GM21515 (cell line): ENCODE results near the gene ACSM4.
"Not testable (repeated sequence)": the region's sequence is repeated elsewhere in the genome, so short reads cannot be mapped to it uniquely, and the experiment has no call there.

ENCODE experiments used
- ATAC-seq: cut with Tn5 transposase; IDR thresholded peaks from one replicate; pipeline ENCODE4 v1.9.1; 2021; ENCODE audit not compliant: unreplicated experiment

ACSM4 gene

GRCh38 chr12:7327918-7328317 lies 24.0 kb downstream of the ACSM4 start:
- no peak for ATAC-seq

DNA sequence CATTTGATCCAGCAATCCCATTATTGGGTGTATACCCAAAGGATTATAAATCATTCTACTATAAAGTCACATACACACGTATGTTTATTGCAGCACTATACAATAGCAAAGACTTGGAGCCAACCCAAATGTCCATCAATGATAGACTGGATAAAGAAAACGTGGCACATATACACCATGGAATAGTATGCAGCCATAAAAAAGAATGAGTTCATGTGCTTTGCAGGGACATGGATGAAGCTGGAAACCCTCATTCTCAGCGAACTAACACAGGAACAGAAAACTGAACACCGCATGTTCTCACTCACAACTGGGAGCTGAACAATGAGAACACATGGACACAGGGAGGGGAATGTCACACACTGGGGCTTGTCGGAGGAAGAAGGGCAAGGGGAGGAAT lies 33.9 kb downstream of the ACSM4 start:
- not testable (repeated sequence) for ATAC-seq

DNA sequence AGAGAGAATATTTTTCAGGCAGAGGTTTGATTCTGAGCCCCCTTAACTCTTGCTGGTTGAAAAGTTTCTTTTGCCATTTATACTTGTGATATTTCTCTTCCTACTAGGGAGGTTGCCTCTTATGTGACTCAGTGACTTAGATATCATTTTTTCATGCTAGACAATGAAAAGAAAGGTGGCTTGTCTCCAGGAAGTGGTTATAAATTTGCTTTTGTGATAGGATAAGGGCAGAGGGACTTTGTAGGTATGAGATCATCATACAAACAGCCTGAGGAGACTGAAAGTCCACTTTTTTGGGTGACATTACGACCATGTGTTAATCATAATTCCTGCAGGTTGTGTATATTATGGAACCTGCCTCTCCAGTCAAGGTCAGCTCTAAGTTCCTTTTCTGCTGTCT lies 35.8 kb downstream of the ACSM4 start:
- ATAC-seq, result no peak

- no peak for ATAC-seq
These were observed 41.1 kb downstream of the ACSM4 start for GRCh38 chr12:7344833-7345606.

DNA sequence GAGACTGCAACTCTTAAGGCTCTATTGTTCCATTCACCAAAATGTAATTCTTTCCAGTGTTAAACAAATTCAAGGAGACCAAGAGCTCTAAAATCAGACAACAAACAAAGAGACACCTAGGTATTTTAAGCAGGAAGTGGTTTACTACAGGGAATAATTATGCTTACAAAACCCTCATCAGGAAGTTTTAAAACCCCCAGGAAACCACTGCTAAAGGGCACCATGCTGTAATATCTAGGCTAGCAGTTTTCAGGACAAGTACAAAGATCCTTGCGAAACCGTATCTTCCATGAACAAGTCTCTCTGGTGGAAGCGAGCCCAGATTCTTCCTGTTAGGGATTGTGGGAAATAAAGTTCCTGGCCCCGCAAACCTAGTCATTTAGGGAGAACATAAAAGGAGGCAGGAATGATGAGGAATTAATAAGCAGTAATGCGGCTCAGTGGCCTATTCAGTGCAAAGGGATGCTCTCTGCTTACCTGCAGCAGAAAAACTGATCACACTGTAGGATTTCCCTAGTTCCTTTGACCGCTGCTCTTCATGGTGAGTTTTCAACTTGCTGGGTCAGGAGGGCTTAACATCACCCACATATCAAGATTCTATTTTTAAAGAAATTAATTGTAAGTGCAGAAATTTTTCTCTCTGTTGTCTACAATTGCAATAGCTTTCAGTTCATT lies 42.8 kb downstream of the ACSM4 start:
- ATAC-seq, result no peak

DNA sequence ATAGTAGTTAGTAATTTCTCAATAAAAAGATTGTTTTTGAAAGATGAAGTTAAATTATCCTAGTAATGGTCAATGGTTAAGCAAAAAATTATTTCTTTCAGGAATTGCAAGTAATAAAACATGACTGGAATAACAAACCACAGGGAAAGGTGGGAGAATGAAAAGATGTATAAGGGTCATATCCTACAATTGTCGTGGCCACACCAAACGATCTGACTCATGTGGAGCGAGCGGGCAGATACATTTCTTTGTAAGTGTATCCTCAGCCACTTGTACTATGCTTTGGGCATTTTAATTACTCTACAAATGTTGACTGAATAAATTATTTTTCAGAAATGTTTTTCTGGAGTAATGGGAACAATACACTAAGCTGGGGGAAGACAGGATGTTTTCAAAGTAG lies 45.5 kb downstream of the ACSM4 start:
- ATAC-seq, result no peak

GRCh38 chr12:7351177-7351576 lies 47.3 kb downstream of the ACSM4 start:
- ATAC-seq, result no peak

- ATAC-seq, result no peak
These were observed 48.8 kb downstream of the ACSM4 start for GRCh38 chr12:7352661-7353060.

- no peak for ATAC-seq
These were observed 50.7 kb downstream of the ACSM4 start for GRCh38 chr12:7354529-7354928.

DNA sequence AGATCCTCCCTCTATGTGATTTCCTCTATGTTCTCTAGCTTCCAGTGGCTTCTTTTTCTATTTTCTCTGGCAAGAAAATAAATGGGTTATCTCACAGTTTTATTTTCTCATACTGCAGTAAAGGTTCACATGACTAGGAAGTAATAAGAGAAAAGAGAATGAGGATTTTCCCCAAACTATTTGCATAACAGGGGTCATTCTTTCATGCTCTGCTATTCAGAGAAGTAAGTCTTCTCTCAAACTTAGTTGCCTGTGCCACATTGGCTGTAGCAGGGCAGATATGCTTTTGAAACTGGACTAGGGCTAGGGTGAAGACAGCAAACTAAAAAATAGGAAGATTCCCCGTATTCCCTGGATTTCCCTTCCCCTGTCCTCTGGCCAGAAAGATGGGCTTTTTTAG lies 57.4 kb downstream of the ACSM4 start:
- ATAC-seq, result no peak

DNA sequence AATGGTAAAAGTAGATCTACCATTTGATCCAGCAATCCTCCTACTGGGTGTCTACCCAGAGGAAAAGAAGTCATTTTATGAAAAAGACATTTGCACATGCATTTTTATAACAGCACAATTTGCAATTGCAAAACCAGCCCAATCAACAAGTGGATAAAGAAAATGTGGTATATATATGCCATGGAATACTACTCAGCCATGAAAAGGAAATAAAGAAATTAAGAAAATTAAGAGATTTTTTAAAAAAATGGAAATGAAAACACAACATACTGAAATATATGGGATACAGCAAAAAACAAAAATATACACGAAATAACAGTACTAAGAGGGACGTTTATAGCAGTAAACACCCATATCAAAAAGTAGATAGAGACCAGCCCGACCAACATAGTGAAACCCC lies 58.9 kb downstream of the ACSM4 start:
- no peak for ATAC-seq

- ATAC-seq, result no peak
These were observed 65.4 kb downstream of the ACSM4 start for GRCh38 chr12:7369274-7369729.

DNA sequence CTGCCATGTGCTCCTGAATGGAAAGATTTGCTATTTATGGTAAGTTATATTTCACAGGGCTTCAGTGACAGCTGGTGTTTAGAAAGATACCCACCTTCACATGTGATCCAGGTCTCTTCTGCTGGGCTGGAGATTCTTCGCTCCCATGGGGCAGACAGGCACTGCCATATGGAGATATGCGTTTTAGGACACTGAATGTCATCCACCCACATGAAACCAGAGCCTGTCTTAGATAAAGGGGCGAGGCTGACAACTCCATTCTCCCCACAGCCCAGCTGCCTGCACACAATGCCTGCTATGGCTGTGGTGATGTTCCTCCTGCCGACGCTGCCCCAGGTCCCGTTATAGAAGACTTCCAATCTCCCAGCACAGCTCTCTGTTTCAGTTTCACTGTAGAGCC lies 69.4 kb downstream of the ACSM4 start:
- no peak for ATAC-seq

GRCh38 chr12:7374423-7375144 lies 70.7 kb downstream of the ACSM4 start:
- no peak for ATAC-seq

DNA sequence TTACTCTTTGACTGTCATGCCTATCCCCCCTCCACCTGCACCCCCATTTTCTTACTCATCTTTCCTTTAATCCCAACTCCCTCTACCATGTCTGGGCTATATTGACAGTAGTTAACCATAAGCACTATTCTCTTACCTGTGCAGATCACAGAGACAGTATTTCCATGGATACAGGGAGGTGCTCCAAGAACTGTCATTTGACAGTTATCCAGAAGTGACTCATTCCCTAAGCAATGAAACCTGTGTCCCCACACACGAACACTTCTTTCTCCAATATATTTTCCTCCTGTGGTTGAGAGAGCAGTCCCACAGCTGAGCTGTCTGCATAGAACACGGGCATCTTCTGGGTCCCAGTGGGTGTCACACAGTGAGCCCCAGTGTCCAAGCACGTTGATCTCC lies 71.3 kb downstream of the ACSM4 start:
- no peak for ATAC-seq

- ATAC-seq, result no peak
These were observed 72.3 kb downstream of the ACSM4 start for GRCh38 chr12:7376196-7376595.
